Naive thymus-derived CD4-positive, alpha-beta T cell (primary cell): ENCODE measurements around the gene AP5B1. TPM values are rescaled to one million over a fixed set of nuclear protein-coding genes. Genes with fewer than 3 reads are reported as not detected.

Source experiments
- ATAC-seq: fragments of 150-1000 bp; cut with Tn5 transposase; 2 replicates; pipeline ENCODE4 v1.10.0; 2021; ENCODE audit warnings: mild to moderate bottlenecking, moderate library complexity
- CTCF ChIA-PET: fragments of 350-600 bp; sonication (Branson Sonifier 250); formaldehyde crosslinking; loops from one replicate; lab custom pipeline; 2021; ENCODE audit warnings: antibody characterized with exemption; lab: Charles Lee
- POLR2A ChIA-PET: fragments of 350-600 bp; sonication (Branson Sonifier 250); formaldehyde crosslinking; loops from one replicate; lab custom pipeline; 2021; ENCODE audit warnings: antibody characterized with exemption, inconsistent platforms; lab: Charles Lee
- DNase-seq, 9 donors: peaks; one replicate each; pipeline versions ENCODE4 v3.0.0 to v3.0.0-alpha.2; 2020 to 2022; ENCODE audit warnings: mixed read lengths in 1 of 9
- H3K27ac ChIP-seq: one replicate; pipeline ENCODE4 v1.7.0; 2013; ENCODE audit warnings: mild to moderate bottlenecking, low read depth, low read length, moderate library complexity
- H3K27me3 ChIP-seq, 2 donors: one replicate each; pipeline ENCODE4 v1.7.0; 2013; ENCODE audit warnings: low read length in 2 of 2, mild to moderate bottlenecking in 2 of 2, moderate library complexity in 2 of 2; ENCODE audit not compliant: control insufficient read depth in 2 of 2, insufficient read depth in 2 of 2
- H3K36me3 ChIP-seq, 3 experiments: 1 replicate in 2 of 3; 2 replicates in 1 of 3; pipeline ENCODE4 v1.7.0; 2013; ENCODE audit warnings: low read length in 3 of 3, mild to moderate bottlenecking in 3 of 3, moderate library complexity in 1 of 3; ENCODE audit not compliant: insufficient read depth in 3 of 3, control insufficient read depth in 2 of 3
- H3K4me1 ChIP-seq, 2 donors: one replicate each; pipeline ENCODE4 v1.7.0; 2013; ENCODE audit warnings: low read length in 2 of 2, mild to moderate bottlenecking in 2 of 2, moderate library complexity in 1 of 2; ENCODE audit not compliant: control insufficient read depth in 2 of 2, insufficient read depth in 2 of 2
- H3K4me3 ChIP-seq: 2 replicates; pipeline ENCODE4 v1.7.0; 2013; ENCODE audit warnings: mild to moderate bottlenecking, low read length
- H3K9me3 ChIP-seq, 3 experiments: 1 replicate in 2 of 3; 2 replicates in 1 of 3; pipeline ENCODE4 v1.7.0; 2013; ENCODE audit warnings: low read length in 3 of 3; ENCODE audit not compliant: control insufficient read depth in 2 of 3
- H3K27ac Mint-ChIP-seq, 9 donors: one replicate each; pipeline ENCODE4 v1.8.0; 2020 to 2022; ENCODE audit warnings: mixed read lengths in 9 of 9, mild to moderate bottlenecking in 8 of 9, moderate library complexity in 5 of 9, inconsistent platforms in 2 of 9
- H3K27me3 Mint-ChIP-seq, 5 donors: one replicate each; pipeline ENCODE4 v1.8.0; 2021 to 2022; ENCODE audit warnings: mixed read lengths in 5 of 5, mild to moderate bottlenecking in 1 of 5
- H3K36me3 Mint-ChIP-seq, 5 donors: one replicate each; pipeline ENCODE4 v1.8.0; 2020 to 2022; ENCODE audit warnings: mixed read lengths in 5 of 5, mild to moderate bottlenecking in 3 of 5, inconsistent platforms in 1 of 5
- H3K4me1 Mint-ChIP-seq, 7 donors: one replicate each; pipeline ENCODE4 v1.8.0; 2020 to 2022; ENCODE audit warnings: mixed read lengths in 7 of 7, mild to moderate bottlenecking in 3 of 7, inconsistent platforms in 1 of 7
- H3K4me3 Mint-ChIP-seq, 10 donors: one replicate each; pipeline ENCODE4 v1.8.0; 2020 to 2022; ENCODE audit warnings: mild to moderate bottlenecking in 10 of 10, mixed read lengths in 10 of 10, moderate library complexity in 6 of 10, inconsistent platforms in 2 of 10
- H3K9me3 Mint-ChIP-seq, 11 donors: one replicate each; pipeline ENCODE4 v1.8.0; 2020 to 2022; ENCODE audit warnings: mixed read lengths in 11 of 11, mild to moderate bottlenecking in 4 of 11, inconsistent platforms in 1 of 11, moderate library complexity in 1 of 11
- intact Hi-C, 2 donors: fragments of 100-400 bp; cut with micrococcal nuclease; formaldehyde crosslinking; loops; one replicate each; pipeline ENCODE4 v1.15.1; 2023
- polyA plus RNA-seq, 2 donors: library from polyadenylated mRNA; unstranded; fragments of 300-500 nt; fragmentation: Illumina TruSeq; gene quantifications; one replicate each; pipeline ENCODE4 v1.2.3, GENCODE V29; 2021
- total RNA-seq, 6 experiments: library from RNA in 5 of 6; stranded (reverse) in 5 of 6; gene quantifications; 1 replicate in 5 of 6; 2 replicates in 1 of 6; pipeline ENCODE4 v1.2.3 and lab custom pipeline; 2021 to 2026

AP5B1 gene
- total and polyA plus RNA-seq, 7 experiments from 2014 or later: 8.8 to 31.0 (median 21.7) TPM

DNA sequence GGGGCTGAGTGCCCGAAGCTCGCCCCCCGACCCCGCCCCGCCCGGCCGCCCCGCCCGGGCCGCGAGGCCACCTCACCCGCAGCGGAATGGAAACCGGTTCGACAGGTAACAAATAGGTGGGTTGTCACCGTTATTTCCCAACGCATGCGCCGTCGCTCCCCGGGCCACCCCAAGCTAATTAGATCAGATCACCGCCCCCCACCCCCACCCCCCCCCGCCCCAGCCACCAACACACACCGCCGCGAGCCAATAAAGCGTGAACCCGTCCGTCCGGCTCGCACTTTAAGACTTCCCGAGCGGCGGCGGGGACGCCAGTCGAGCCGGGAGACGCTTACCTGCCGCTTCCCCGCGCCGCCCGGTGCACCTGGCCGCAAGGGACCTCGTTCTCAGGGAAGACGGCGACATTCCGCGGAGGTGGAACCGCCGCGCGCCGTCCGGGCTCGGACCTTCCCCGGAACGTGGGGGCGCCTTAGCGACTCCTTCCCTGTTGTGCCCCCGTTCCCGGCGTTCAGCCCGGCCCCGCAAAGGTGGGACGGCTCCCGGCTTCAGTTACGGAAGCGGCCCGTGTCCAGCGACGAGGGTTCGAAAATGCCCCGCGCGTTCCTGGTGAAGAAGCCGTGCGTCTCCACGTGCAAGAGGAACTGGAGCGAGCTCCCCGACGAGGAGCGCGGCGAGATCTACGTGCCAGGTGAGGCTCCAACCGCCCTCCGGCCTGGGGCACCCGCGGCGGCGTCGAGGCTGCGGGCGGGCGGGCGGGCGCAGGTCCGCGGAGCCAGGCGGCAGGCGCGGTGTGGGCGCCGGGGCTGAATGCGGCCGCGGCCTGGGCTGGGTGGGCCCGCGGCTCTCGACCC lies 6.2 kb upstream of the AP5B1 start, which contains the start of gene OVOL1:
OVOL1 (plus strand) TSS at position 278 of the 851 bp plus-strand sequence; CDS start at position 589, 311 bp downstream.
- H3K27me3 Mint-ChIP-seq: peaks cover 31 to 52% (median 38%) of the 10 kb centered on the region in 5 donors
- no peak for ATAC-seq
- peak within 1 kb of the TSS in 3 of 9 donors; percentile 38 to 68 (median 67) for H3K27ac Mint-ChIP-seq
- ChIA-PET POLR2A (interaction anchor here (0.5 to 1.4 kb wide), 2 partner anchors 29 to 695 kb away, joined by 3 to 4 read pairs; no protein-coding TSS in a partner anchor), CTCF (interaction anchor here (0.5 kb wide), 1 partner anchor 16 kb away, joined by 3 read pairs; no protein-coding TSS in a partner anchor)
- H3K4me3 ChIP-seq: no peak within 1 kb of the TSS
- peaks cover 0 to 4% (median 0%) of the 10 kb centered on the region in 5 donors for H3K36me3 Mint-ChIP-seq
- no peaks in the 10 kb centered on the region for H3K36me3 ChIP-seq
- H3K27ac ChIP-seq: no peak within 1 kb of the TSS
- DNase-seq: peak in 5 of 9 donors; percentile 25 to 39 (median 27)
- peaks cover 11 to 36% (median 23%) of the 10 kb centered on the region in 7 donors for H3K4me1 Mint-ChIP-seq
- no peaks in the 10 kb centered on the region for H3K9me3 ChIP-seq
- peak within 1 kb of the TSS; percentile 73 to 86 (median 81) for H3K4me3 Mint-ChIP-seq
- peaks cover 0 to 2% (median 0%) of the 10 kb centered on the region in 11 donors for H3K9me3 Mint-ChIP-seq
- intact Hi-C loops: no loop called here
- peaks cover 16 to 22% of the 10 kb centered on the region in 2 donors for H3K4me1 ChIP-seq
- H3K27me3 ChIP-seq: peaks cover 10 to 12% of the 10 kb centered on the region in 2 donors

DNA sequence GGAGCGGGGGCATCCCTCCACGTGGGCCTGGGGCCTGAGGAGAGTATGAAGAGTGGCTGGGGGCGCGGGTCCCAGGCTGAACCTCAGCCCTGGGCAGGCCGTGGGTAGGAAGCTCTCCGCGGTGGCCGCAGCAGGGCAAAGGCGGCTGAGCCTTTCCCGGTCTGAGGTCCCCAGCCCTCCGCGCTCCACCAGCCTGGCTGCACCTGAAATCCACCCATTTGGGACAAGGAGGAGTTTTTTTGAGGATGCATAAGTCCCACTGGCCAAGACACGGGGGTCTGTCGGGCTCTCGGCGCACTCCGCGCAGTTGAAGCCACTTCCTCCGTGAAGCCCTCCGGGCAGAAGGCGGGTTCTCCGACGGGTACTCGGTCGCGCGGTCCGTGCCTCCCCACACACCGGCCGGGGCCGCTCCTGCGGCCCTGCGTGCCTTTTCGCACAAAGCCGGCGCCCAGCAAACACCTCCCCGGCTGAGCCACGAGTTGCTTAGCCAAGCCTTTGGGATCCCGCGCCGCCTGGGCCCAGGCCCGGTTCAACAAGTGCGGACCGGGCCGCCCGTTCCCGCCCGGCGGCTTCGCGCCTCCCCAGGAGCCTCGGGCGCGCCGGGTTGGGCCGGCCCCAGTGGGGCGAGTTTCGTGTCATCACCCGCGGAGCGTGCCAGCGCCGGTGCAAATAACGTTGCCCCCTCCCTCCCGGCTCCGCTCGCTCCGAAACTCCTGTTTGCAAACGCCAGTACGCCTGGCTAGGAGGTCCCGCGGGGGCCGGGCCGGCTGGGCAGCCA lies 5.4 kb upstream of the AP5B1 start:
- Mint-ChIP-seq H3K27ac (peak overlapping the region in 3 of 9 donors; percentile 18 to 37 (median 34)), H3K4me3 (peak overlapping the region; percentile 35 to 85 (median 72)), H3K36me3 (peaks cover 0 to 4% (median 0%) of the 10 kb centered on the region in 5 donors), H3K4me1 (peaks cover 11 to 29% (median 23%) of the 10 kb centered on the region in 7 donors), H3K9me3 (peaks cover 0 to 2% (median 0%) of the 10 kb centered on the region in 11 donors), H3K27me3 (peaks cover 31 to 52% (median 38%) of the 10 kb centered on the region in 5 donors)
- no peak for ATAC-seq
- Histone ChIP-seq H3K27ac (no peak overlapping the region), H3K4me1 (peaks cover 16 to 22% of the 10 kb centered on the region in 2 donors), H3K4me3 (no peak overlapping the region), H3K36me3 (no peaks in the 10 kb centered on the region), H3K9me3 (no peaks in the 10 kb centered on the region), H3K27me3 (peaks cover 10 to 12% of the 10 kb centered on the region in 2 donors)
- POLR2A ChIA-PET: no interaction called here
- DNase-seq: peak in 1 of 9 donors; percentile 23
- intact Hi-C loops: no loop called here
- CTCF ChIA-PET: no interaction called here

DNA sequence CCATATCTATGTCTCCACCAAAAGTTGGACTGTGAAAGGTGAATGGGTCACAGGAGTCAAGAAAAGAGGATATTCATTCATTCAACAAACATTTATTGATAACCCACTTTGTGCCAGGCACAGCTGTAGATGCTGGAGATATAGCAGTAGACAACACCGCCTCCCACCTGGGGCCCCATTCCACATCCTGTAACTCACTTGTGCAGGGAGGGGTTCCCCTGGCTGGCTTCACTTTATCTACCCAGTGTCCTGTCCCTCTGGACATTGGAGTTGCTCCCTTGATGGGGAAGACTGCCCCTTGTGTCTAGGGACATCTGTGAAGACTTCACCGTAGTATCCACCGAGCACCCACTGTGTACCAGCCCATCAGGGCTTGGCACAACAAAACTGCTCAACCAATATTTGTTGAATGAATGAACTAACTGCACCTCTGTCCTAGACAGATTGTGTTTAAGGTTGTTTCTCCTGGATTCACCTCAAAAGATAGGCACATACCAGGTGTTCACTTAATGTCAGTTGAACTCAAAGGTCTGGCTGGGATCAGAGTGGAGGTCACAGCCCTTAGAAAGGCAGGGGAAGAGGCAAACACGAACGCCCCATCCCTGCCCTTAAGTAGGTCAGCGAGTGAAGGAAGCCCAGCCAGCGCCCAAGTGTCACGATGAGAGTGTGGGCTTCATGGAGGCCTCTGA lies 4.7 kb upstream of the AP5B1 start:
- no peaks in the 10 kb centered on the region for H3K36me3 ChIP-seq
- Mint-ChIP-seq H3K36me3 (peaks cover 0 to 4% (median 0%) of the 10 kb centered on the region in 5 donors), H3K4me3 (peak overlapping the region; percentile 35 to 78 (median 70)), H3K4me1 (peaks cover 11 to 25% (median 22%) of the 10 kb centered on the region in 7 donors), H3K9me3 (peaks cover 0 to 2% (median 0%) of the 10 kb centered on the region in 11 donors), H3K27me3 (peaks cover 29 to 52% (median 33%) of the 10 kb centered on the region in 5 donors), H3K27ac (peak overlapping the region in 4 of 9 donors; percentile 34 to 66 (median 36))
- H3K27me3 ChIP-seq: peaks cover 10 to 12% of the 10 kb centered on the region in 2 donors
- ATAC-seq (no peak), DNase-seq (peak in 1 of 9 donors; percentile 26)
- intact Hi-C loops: no loop called here
- ChIA-PET CTCF (interaction anchor here (1.7 kb wide), 1 partner anchor 74 kb away, joined by 6 read pairs; the partner anchor contains the start of gene KAT5), POLR2A (interaction anchor here (1.0 kb wide), 1 partner anchor 32 kb away, joined by 5 read pairs; no protein-coding TSS in a partner anchor)
- H3K27ac ChIP-seq: no peak overlapping the region
- H3K4me1 ChIP-seq: peaks cover 16 to 22% of the 10 kb centered on the region in 2 donors
- H3K9me3 ChIP-seq: no peaks in the 10 kb centered on the region
- H3K4me3 ChIP-seq: no peak overlapping the region

DNA sequence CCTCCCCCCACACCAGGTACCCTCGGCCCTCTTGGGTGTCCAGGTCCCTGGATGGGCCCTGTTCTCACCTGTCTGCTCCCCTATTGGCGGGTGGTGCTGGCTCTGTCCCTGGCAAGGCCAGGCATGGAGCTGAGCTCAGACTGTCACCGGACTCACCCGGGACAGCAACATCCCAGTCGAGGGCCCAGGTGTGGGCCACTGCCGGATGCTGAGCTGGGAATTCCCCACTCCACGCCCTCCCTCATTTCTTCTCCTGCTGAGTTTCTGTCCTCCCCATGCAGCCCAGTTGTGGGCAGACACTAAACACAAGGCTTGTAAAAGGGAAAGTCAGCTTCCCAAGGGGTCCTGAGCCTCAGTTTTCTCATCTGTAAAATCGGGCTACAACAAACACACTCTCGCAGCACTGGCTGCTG lies 2.0 kb upstream of the AP5B1 start:
- H3K27me3 Mint-ChIP-seq: peaks cover 9 to 34% (median 13%) of the 10 kb centered on the region in 5 donors
- peak overlapping the region in 7 of 10 donors; percentile 1 to 70 (median 44) for H3K4me3 Mint-ChIP-seq
- Histone ChIP-seq H3K9me3 (no peaks in the 10 kb centered on the region), H3K36me3 (peaks cover 0 to 16% (median 0%) of the 10 kb centered on the region in 3 experiments), H3K4me3 (no peak overlapping the region), H3K27ac (no peak overlapping the region), H3K27me3 (peaks cover 0 to 3% of the 10 kb centered on the region in 2 donors), H3K4me1 (peaks cover 14 to 26% of the 10 kb centered on the region in 2 donors)
- intact Hi-C loops: no loop called here
- peaks cover 0 to 2% (median 0%) of the 10 kb centered on the region in 5 donors for H3K36me3 Mint-ChIP-seq
- ATAC-seq: no peak
- no peak for DNase-seq
- H3K9me3 Mint-ChIP-seq: no peaks in the 10 kb centered on the region
- H3K4me1 Mint-ChIP-seq: peaks cover 11 to 29% (median 17%) of the 10 kb centered on the region in 7 donors
- ChIA-PET CTCF (interaction anchor here (0.6 to 0.8 kb wide), 3 partner anchors 13 to 47 kb away, joined by 3 to 4 read pairs (median 3); no protein-coding TSS in a partner anchor), POLR2A (no interaction called here)
- peak overlapping the region in 2 of 9 donors; percentile 2 to 41 for H3K27ac Mint-ChIP-seq

DNA sequence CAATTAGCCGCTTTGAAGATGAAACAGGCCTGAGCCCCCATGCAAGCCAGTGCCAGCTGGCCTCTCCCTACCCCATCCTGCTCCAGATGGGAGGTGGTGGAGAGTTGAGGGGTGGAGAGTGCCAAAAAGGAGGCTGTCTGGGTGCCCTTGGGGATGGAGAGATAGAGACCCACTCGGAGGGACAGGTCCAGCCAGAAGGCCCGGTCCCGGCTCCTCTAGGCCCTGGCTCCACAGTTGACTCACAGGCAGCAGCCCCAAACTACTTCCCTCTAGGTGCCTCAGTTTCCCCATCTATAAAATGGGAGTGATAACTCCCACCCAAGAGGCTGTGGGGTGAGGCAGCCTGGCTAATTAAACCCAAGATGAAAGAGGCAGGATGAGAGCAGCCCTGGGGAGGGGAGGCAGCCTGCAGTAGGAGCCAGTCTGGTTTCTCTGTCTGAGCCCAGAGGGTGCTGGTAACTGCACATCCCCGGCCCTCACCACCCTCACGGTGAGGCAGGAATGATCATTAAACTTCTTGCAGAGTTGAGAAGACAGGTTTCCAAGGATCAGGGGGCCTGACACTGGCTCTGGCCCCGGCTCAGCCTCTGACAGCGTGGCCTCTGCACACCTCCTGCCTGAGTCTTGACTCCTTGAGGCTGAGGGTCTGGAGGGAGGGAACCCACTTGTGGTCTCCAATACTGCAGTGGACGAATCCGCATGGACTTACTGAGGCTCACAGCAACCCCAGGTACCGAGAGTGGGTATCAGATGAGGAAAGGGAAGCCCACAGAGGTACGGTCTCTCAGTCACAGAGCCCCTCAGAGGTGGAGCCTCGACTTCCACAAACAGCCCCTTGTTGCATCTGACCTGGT lies 1.4 kb upstream of the AP5B1 start:
- Histone ChIP-seq H3K36me3 (peaks cover 0 to 23% (median 0%) of the 10 kb centered on the region in 3 experiments), H3K9me3 (no peaks in the 10 kb centered on the region), H3K27ac (no peak overlapping the region), H3K27me3 (peaks cover 0 to 3% of the 10 kb centered on the region in 2 donors), H3K4me1 (peaks cover 13 to 23% of the 10 kb centered on the region in 2 donors), H3K4me3 (no peak overlapping the region)
- Mint-ChIP-seq H3K27ac (peak overlapping the region in 1 of 9 donors; percentile 41), H3K36me3 (peaks cover 0 to 2% (median 0%) of the 10 kb centered on the region in 5 donors), H3K4me1 (peaks cover 11 to 29% (median 19%) of the 10 kb centered on the region in 7 donors), H3K4me3 (peak overlapping the region in 7 of 10 donors; percentile 1 to 70 (median 47)), H3K27me3 (peaks cover 9 to 32% (median 11%) of the 10 kb centered on the region in 5 donors), H3K9me3 (no peaks in the 10 kb centered on the region)
- intact Hi-C loops: loop anchor here in 1 of 2 donors (2.0 kb wide), 1 partner anchor 77 kb away; the partner anchor contains the start of gene CFL1
- DNase-seq (no peak), ATAC-seq (no peak)
- ChIA-PET CTCF (interaction anchor here (4.4 kb wide), 1 partner anchor 36 kb away, joined by 22 read pairs; no protein-coding TSS in a partner anchor), POLR2A (interaction anchor here (0.5 kb wide), 1 partner anchor 283 kb away, joined by 5 read pairs; no protein-coding TSS in a partner anchor)
